ENCODE data around the gene F11R. TPM values are rescaled to one million over a fixed set of nuclear protein-coding genes. Genes with fewer than 3 reads are reported as not detected.
"Not testable (repeated sequence)": the region's sequence is repeated elsewhere in the genome, so short reads cannot be mapped to it uniquely, and the experiment has no call there.

The F11R gene
- total and polyA plus RNA-seq, 4 donors, result 2.4 to 26.0 (median 14.9) TPM

DNA sequence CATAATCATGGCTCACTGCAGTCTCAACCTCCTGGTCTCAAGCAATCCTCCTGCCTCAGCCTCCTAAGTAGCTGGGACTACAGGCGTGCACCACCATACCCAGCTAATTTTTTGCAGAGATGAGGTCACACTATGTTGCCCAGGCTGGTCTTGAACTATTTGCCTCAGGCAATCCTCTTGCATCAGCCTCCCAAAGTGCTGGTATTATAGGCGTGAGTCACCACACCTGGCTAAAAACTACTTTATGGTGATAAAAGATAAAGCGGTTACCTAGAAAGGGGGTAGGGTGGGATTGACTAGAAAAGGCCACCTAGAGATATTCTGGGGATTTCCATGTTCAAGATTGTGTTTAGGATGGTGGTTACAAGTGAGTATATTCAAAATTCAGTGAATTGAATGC, 12.8 kb upstream of the F11R start:
- no peaks in the 10 kb centered on the region for H3K36me3 ChIP-seq (ENCODE audit: control insufficient read depth in 1 of 2, insufficient read depth in 2 of 2, low read length in 1 of 2)
- no peak overlapping the region for H3K27ac ChIP-seq (ENCODE audit: low read depth in 1 of 2, low read length in 2 of 2)
- DNase-seq (no peak), ATAC-seq (ENCODE audit: low FRiP score) (no peak)
- no peak overlapping the region for H3K4me3 ChIP-seq (ENCODE audit: low read length in 2 of 2)
- no peaks in the 10 kb centered on the region for H3K4me1 ChIP-seq (ENCODE audit: control insufficient read depth in 1 of 2, insufficient read depth in 2 of 2, low read length in 2 of 2)
- 95 to 96% methylated on average over 3 of the region's 3 CpGs for WGBS, 2 donors
- no peaks in the 10 kb centered on the region for H3K27me3 ChIP-seq (ENCODE audit: control insufficient read depth in 1 of 2, insufficient read depth in 2 of 2, low read length in 1 of 2)
- H3K9me3 ChIP-seq (ENCODE audit: control insufficient read depth, low read length), result no peaks in the 10 kb centered on the region
- intact Hi-C loops (cut with DNase I), result no loop called here

DNA sequence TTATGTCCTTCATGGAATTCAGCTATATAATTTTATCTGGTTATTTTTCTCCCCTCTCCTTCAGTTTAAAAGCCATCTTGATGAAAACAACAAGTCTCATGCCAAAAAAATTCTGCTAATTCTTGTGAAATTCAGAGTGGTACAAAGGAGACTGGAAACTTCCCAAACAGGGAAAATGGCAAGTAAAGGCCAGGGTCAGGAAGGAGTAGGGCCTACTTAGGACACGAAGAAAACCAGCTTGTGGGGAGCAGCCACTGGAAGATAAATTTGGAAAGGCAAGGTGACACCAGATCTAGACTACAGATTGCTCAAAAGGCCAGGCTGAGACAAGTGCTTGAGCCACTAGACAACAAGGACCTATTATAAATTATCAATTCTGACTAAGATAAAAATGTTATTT, 11.5 kb upstream of the F11R start:
- intact Hi-C loops (cut with DNase I), result no loop called here
- H3K27ac ChIP-seq (ENCODE audit: low read depth in 1 of 2, low read length in 2 of 2), result no peak overlapping the region

GRCh38 chr1:161031874-161032273, 10.9 kb upstream of the F11R start:
- WGBS, 2 donors, result 81 to 100% methylated on average over 2 of the region's 2 CpGs
- no peak for DNase-seq
- H3K27ac ChIP-seq (ENCODE audit: low read depth in 1 of 2, low read length in 2 of 2), result no peak overlapping the region
- no peak overlapping the region for H3K4me3 ChIP-seq (ENCODE audit: low read length in 2 of 2)
- intact Hi-C loops (cut with DNase I), result no loop called here
- H3K4me1 ChIP-seq (ENCODE audit: control insufficient read depth in 1 of 2, insufficient read depth in 2 of 2, low read length in 2 of 2), result no peaks in the 10 kb centered on the region
- ATAC-seq (ENCODE audit: low FRiP score), result no peak
- H3K9me3 ChIP-seq (ENCODE audit: control insufficient read depth, low read length), result no peaks in the 10 kb centered on the region
- H3K36me3 ChIP-seq (ENCODE audit: control insufficient read depth in 1 of 2, insufficient read depth in 2 of 2, low read length in 1 of 2), result no peaks in the 10 kb centered on the region
- no peaks in the 10 kb centered on the region for H3K27me3 ChIP-seq (ENCODE audit: control insufficient read depth in 1 of 2, insufficient read depth in 2 of 2, low read length in 1 of 2)

More for the DNA sequence above, 11.5 kb upstream of the F11R start:
- Histone ChIP-seq H3K27me3 (ENCODE audit: control insufficient read depth in 1 of 2, insufficient read depth in 2 of 2, low read length in 1 of 2) (no peaks in the 10 kb centered on the region), H3K4me1 (ENCODE audit: control insufficient read depth in 1 of 2, insufficient read depth in 2 of 2, low read length in 2 of 2) (no peaks in the 10 kb centered on the region), H3K9me3 (ENCODE audit: control insufficient read depth, low read length) (no peaks in the 10 kb centered on the region), H3K4me3 (ENCODE audit: low read length in 2 of 2) (no peak overlapping the region), H3K36me3 (ENCODE audit: control insufficient read depth in 1 of 2, insufficient read depth in 2 of 2, low read length in 1 of 2) (no peaks in the 10 kb centered on the region)
- DNase-seq (no peak), ATAC-seq (ENCODE audit: low FRiP score) (no peak)
- WGBS, 2 donors, result 83 to 84% methylated on average over 1 of the region's 1 CpG

- H3K27me3 ChIP-seq (ENCODE audit: control insufficient read depth in 1 of 2, insufficient read depth in 2 of 2, low read length in 1 of 2); ATAC-seq (ENCODE audit: low FRiP score); DNase-seq; H3K27ac ChIP-seq (ENCODE audit: low read depth in 1 of 2, low read length in 2 of 2); H3K4me1 ChIP-seq (ENCODE audit: control insufficient read depth in 1 of 2, insufficient read depth in 2 of 2, low read length in 2 of 2); H3K4me3 ChIP-seq (ENCODE audit: low read length in 2 of 2); H3K9me3 ChIP-seq (ENCODE audit: control insufficient read depth, low read length); H3K36me3 ChIP-seq (ENCODE audit: control insufficient read depth in 1 of 2, insufficient read depth in 2 of 2, low read length in 1 of 2); intact Hi-C loops (cut with DNase I): not testable (repeated sequence)
- WGBS, 2 donors, result 94 to 96% methylated on average over 32 of the region's 32 CpGs
Observed at GRCh38 chr1:161029466-161029865, 8.5 kb upstream of the F11R start.

GRCh38 chr1:161026954-161027353, 6.0 kb upstream of the F11R start:
- H3K27ac ChIP-seq (ENCODE audit: low read depth in 1 of 2, low read length in 2 of 2); H3K36me3 ChIP-seq (ENCODE audit: control insufficient read depth in 1 of 2, insufficient read depth in 2 of 2, low read length in 1 of 2); ATAC-seq (ENCODE audit: low FRiP score); intact Hi-C loops (cut with DNase I); H3K27me3 ChIP-seq (ENCODE audit: control insufficient read depth in 1 of 2, insufficient read depth in 2 of 2, low read length in 1 of 2); DNase-seq; H3K4me3 ChIP-seq (ENCODE audit: low read length in 2 of 2); H3K4me1 ChIP-seq (ENCODE audit: control insufficient read depth in 1 of 2, insufficient read depth in 2 of 2, low read length in 2 of 2); H3K9me3 ChIP-seq (ENCODE audit: control insufficient read depth, low read length): not testable (repeated sequence)
- 60 to 70% methylated on average over 1 of the region's 1 CpG for WGBS, 2 donors

DNA sequence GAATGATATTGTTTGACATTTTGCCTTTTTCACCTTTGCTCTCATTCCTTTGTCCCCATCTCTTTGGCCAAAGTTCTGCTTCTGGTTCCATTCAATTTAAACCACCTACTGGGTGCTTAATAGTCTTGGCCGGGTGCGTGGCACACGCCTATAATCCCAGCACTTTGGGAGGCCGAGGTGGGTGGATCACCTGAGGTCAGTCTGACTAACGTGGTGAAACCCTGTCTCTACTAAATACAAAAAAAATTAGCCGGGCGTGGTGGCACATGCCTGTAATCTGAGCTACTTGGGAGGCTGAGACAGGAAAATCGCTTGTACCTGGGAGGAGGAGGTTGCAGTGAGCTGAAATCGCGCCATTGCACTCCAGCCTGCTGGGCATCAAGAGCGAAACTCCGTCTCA, 1.5 kb upstream of the F11R start:
- intact Hi-C loops (cut with DNase I); DNase-seq; ATAC-seq (ENCODE audit: low FRiP score); H3K27me3 ChIP-seq (ENCODE audit: control insufficient read depth in 1 of 2, insufficient read depth in 2 of 2, low read length in 1 of 2); H3K4me3 ChIP-seq (ENCODE audit: low read length in 2 of 2); H3K36me3 ChIP-seq (ENCODE audit: control insufficient read depth in 1 of 2, insufficient read depth in 2 of 2, low read length in 1 of 2); H3K9me3 ChIP-seq (ENCODE audit: control insufficient read depth, low read length); H3K4me1 ChIP-seq (ENCODE audit: control insufficient read depth in 1 of 2, insufficient read depth in 2 of 2, low read length in 2 of 2); H3K27ac ChIP-seq (ENCODE audit: low read depth in 1 of 2, low read length in 2 of 2): not testable (repeated sequence)
- 88 to 90% methylated on average over 12 of the region's 12 CpGs for WGBS, 2 donors

GRCh38 chr1:161021970-161022353, 1.0 kb upstream of the F11R start:
- intact Hi-C loops (cut with DNase I), result no loop called here
- Histone ChIP-seq H3K4me3 (ENCODE audit: low read length in 2 of 2) (no peak overlapping the region), H3K4me1 (ENCODE audit: control insufficient read depth in 1 of 2, insufficient read depth in 2 of 2, low read length in 2 of 2) (no peaks in the 10 kb centered on the region), H3K9me3 (ENCODE audit: control insufficient read depth, low read length) (no peaks in the 10 kb centered on the region), H3K27me3 (ENCODE audit: control insufficient read depth in 1 of 2, insufficient read depth in 2 of 2, low read length in 1 of 2) (no peaks in the 10 kb centered on the region), H3K36me3 (ENCODE audit: control insufficient read depth in 1 of 2, insufficient read depth in 2 of 2, low read length in 1 of 2) (no peaks in the 10 kb centered on the region), H3K27ac (ENCODE audit: low read depth in 1 of 2, low read length in 2 of 2) (no peak overlapping the region)
- no peak for DNase-seq
- WGBS, 2 donors, result 81 to 82% methylated on average over 2 of the region's 2 CpGs
- no peak for ATAC-seq (ENCODE audit: low FRiP score)

GRCh38 chr1:161021165-161021969, 415 bp upstream of the F11R start:
- Histone ChIP-seq H3K27ac (ENCODE audit: low read depth in 1 of 2, low read length in 2 of 2) (no peak overlapping the region), H3K27me3 (ENCODE audit: control insufficient read depth in 1 of 2, insufficient read depth in 2 of 2, low read length in 1 of 2) (no peaks in the 10 kb centered on the region), H3K9me3 (ENCODE audit: control insufficient read depth, low read length) (no peaks in the 10 kb centered on the region), H3K4me3 (ENCODE audit: low read length in 2 of 2) (peak overlapping the region; percentile 15 to 44), H3K36me3 (ENCODE audit: control insufficient read depth in 1 of 2, insufficient read depth in 2 of 2, low read length in 1 of 2) (no peaks in the 10 kb centered on the region), H3K4me1 (ENCODE audit: control insufficient read depth in 1 of 2, insufficient read depth in 2 of 2, low read length in 2 of 2) (no peaks in the 10 kb centered on the region)
- peak; percentile 79 to 89 for DNase-seq
- 13 to 14% methylated on average over 34 of the region's 34 CpGs for WGBS, 2 donors
- intact Hi-C loops (cut with DNase I), result no loop called here
- ATAC-seq (ENCODE audit: low FRiP score), result peak; percentile 88

- 21 to 27% methylated on average over 10 of the region's 10 CpGs for WGBS, 2 donors
- H3K36me3 ChIP-seq (ENCODE audit: control insufficient read depth in 1 of 2, insufficient read depth in 2 of 2, low read length in 1 of 2), result no peaks in the 10 kb centered on the region
- intact Hi-C loops (cut with DNase I), result no loop called here
- no peaks in the 10 kb centered on the region for H3K4me1 ChIP-seq (ENCODE audit: control insufficient read depth in 1 of 2, insufficient read depth in 2 of 2, low read length in 2 of 2)
- peak; percentile 53 for ATAC-seq (ENCODE audit: low FRiP score)
- peak overlapping the region in 1 of 2 donors; percentile 44 for H3K4me3 ChIP-seq (ENCODE audit: low read length in 2 of 2)
- H3K27ac ChIP-seq (ENCODE audit: low read depth in 1 of 2, low read length in 2 of 2), result no peak overlapping the region
- no peak for DNase-seq
- H3K9me3 ChIP-seq (ENCODE audit: control insufficient read depth, low read length), result no peaks in the 10 kb centered on the region
- H3K27me3 ChIP-seq (ENCODE audit: control insufficient read depth in 1 of 2, insufficient read depth in 2 of 2, low read length in 1 of 2), result no peaks in the 10 kb centered on the region
Observed at GRCh38 chr1:161019751-161020495, 1.0 kb downstream of the F11R start.

Data from aorta (tissue), 5 donors.